Measurements from ENCODE around the gene ISOC2. TPM values are rescaled to one million over a fixed set of nuclear protein-coding genes. Genes with fewer than 3 reads are reported as not detected.

Gene ISOC2
- total and polyA plus RNA-seq, 9 of the 15 experiments (the other 6 are each of a cell fraction or from before 2014, with no cell fraction given), result 1.2 to 229 (median 58.3) TPM

DNA sequence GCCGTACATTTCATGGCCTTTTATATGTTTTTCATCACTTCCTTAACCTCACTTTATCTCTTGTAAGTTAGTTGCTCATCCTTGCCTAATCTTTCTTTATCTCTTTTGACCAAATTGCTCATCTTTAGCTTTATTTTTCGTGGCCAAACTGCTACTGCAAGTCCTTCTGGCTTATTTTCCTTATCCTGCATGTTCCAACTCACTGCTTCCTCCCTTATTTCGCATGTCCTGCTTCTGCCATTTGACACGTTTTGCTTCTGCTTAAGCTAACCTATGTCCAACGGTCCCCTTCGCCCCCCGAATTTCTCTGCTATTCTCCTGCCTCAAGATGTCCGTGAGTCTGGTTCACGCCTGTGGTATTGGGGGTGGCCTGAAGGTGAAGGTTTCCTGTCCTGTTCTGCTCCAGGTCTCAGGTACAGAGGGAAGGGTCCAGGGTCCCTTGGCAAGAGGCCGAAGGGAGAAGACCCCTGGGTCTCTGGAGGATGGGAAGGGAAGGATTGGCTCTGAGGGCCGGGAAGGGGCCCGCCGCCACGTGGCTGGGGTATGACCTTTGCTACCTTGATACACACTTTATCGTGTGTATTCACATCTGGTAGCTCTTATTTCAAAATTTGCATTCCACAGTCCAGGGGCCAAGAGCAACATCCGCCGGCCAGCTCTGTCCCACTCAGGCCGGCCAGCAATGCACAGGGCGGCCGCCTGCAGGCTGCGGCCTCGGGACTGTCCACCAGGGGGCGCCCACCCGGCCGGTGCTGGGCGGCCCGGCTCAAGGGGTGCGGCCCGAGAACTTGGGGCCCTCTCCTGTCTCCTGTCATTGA is 6.0 kb upstream of the ISOC2 start (continued):
- no peak; the same call in 1 of the 2 replicates for TF ChIP-seq ZKSCAN8 (CRISPR knock-in tag; IDR thresholded peaks at IDR 0.05)
- TF ChIP-seq, protein P1, sequence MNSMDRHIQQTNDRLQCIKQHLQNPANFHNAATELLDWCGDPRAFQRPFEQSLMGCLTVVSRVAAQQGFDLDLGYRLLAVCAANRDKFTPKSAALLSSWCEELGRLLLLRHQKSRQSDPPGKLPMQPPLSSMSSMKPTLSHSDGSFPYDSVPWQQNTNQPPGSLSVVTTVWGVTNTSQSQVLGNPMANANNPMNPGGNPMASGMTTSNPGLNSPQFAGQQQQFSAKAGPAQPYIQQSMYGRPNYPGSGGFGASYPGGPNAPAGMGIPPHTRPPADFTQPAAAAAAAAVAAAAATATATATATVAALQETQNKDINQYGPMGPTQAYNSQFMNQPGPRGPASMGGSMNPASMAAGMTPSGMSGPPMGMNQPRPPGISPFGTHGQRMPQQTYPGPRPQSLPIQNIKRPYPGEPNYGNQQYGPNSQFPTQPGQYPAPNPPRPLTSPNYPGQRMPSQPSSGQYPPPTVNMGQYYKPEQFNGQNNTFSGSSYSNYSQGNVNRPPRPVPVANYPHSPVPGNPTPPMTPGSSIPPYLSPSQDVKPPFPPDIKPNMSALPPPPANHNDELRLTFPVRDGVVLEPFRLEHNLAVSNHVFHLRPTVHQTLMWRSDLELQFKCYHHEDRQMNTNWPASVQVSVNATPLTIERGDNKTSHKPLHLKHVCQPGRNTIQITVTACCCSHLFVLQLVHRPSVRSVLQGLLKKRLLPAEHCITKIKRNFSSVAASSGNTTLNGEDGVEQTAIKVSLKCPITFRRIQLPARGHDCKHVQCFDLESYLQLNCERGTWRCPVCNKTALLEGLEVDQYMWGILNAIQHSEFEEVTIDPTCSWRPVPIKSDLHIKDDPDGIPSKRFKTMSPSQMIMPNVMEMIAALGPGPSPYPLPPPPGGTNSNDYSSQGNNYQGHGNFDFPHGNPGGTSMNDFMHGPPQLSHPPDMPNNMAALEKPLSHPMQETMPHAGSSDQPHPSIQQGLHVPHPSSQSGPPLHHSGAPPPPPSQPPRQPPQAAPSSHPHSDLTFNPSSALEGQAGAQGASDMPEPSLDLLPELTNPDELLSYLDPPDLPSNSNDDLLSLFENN (IDR thresholded peaks at IDR 0.05; ENCODE audit: low read depth in 2 of 2, low read length in 2 of 2), result 0 out of 4 replicates have a peak, but pooled peaks of 1 of the 2 experiments have one; percentile 4
- TF ChIP-seq, protein P2, sequence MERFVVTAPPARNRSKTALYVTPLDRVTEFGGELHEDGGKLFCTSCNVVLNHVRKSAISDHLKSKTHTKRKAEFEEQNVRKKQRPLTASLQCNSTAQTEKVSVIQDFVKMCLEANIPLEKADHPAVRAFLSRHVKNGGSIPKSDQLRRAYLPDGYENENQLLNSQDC (CRISPR knock-in tag; IDR thresholded peaks at IDR 0.05), result no peak
- peak; percentile 6 to 64; a peak in 2 of 4 replicates for TF ChIP-seq MAZ (CRISPR knock-in tag; conservative IDR thresholded peaks at IDR 0.05 in 1 of 2, IDR thresholded peaks at IDR 0.05 in 1 of 2)
- TF ChIP-seq ZNF224 (CRISPR knock-in tag; IDR thresholded peaks at IDR 0.05), result no peak; the same call in 1 of the 2 replicates
- TF ChIP-seq ZNF589 (CRISPR knock-in tag; IDR thresholded peaks at IDR 0.05; ENCODE audit: low read depth), result peak; percentile 57
- TF ChIP-seq ZNF253 (CRISPR knock-in tag; conservative IDR thresholded peaks at IDR 0.05), result no peak
- TF ChIP-seq, protein P3, sequence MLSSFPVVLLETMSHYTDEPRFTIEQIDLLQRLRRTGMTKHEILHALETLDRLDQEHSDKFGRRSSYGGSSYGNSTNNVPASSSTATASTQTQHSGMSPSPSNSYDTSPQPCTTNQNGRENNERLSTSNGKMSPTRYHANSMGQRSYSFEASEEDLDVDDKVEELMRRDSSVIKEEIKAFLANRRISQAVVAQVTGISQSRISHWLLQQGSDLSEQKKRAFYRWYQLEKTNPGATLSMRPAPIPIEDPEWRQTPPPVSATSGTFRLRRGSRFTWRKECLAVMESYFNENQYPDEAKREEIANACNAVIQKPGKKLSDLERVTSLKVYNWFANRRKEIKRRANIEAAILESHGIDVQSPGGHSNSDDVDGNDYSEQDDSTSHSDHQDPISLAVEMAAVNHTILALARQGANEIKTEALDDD (IDR thresholded peaks at IDR 0.05), result peak; percentile 85
- TF ChIP-seq, protein P4, sequence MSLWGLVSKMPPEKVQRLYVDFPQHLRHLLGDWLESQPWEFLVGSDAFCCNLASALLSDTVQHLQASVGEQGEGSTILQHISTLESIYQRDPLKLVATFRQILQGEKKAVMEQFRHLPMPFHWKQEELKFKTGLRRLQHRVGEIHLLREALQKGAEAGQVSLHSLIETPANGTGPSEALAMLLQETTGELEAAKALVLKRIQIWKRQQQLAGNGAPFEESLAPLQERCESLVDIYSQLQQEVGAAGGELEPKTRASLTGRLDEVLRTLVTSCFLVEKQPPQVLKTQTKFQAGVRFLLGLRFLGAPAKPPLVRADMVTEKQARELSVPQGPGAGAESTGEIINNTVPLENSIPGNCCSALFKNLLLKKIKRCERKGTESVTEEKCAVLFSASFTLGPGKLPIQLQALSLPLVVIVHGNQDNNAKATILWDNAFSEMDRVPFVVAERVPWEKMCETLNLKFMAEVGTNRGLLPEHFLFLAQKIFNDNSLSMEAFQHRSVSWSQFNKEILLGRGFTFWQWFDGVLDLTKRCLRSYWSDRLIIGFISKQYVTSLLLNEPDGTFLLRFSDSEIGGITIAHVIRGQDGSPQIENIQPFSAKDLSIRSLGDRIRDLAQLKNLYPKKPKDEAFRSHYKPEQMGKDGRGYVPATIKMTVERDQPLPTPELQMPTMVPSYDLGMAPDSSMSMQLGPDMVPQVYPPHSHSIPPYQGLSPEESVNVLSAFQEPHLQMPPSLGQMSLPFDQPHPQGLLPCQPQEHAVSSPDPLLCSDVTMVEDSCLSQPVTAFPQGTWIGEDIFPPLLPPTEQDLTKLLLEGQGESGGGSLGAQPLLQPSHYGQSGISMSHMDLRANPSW (CRISPR knock-in tag; IDR thresholded peaks at IDR 0.05), result no peak
- no peak for TF ChIP-seq ARHGAP35 (IDR thresholded peaks at IDR 0.05; ENCODE audit: partially characterized antibody)
- peak; percentile 97 for TF ChIP-seq HDAC2 (IDR thresholded peaks at IDR 0.05)
- no peak for TF ChIP-seq NFE2 (IDR thresholded peaks at IDR 0.05; ENCODE audit: low read depth)
- peak; percentile 75 for TF ChIP-seq JUND (IDR thresholded peaks at IDR 0.05; ENCODE audit: borderline replicate concordance, low read depth, low read length)
- no peak; the same call in 2 of the 3 replicates for TF ChIP-seq JUND (tag; IDR thresholded peaks at IDR 0.05; ENCODE audit: borderline replicate concordance, low read depth, low read length)
- TF ChIP-seq SETDB1 (IDR thresholded peaks at IDR 0.05; ENCODE audit: low read length), result no peak
- TF ChIP-seq ZNF586 (CRISPR knock-in tag; conservative IDR thresholded peaks at IDR 0.05), result no peak
- peak; percentile 84 for TF ChIP-seq POLR2G (IDR thresholded peaks at IDR 0.05; ENCODE audit: low read depth, low read length)
- TF ChIP-seq NRF1 (conservative IDR thresholded peaks at IDR 0.05 in 1 of 2, IDR thresholded peaks at IDR 0.05 in 1 of 2), result peak; percentile 19 to 35; a peak in 2 of 4 replicates
- no peak for TF ChIP-seq MEF2D (tag; conservative IDR thresholded peaks at IDR 0.05; ENCODE audit: low read depth)
- no peak for TF ChIP-seq IFI16 (CRISPR knock-in tag; IDR thresholded peaks at IDR 0.05)
- TF ChIP-seq MCM2 (IDR thresholded peaks at IDR 0.05; ENCODE audit: low read depth), result no peak
